ENCODE results near the gene SMARCC2.
"Not testable (repeated sequence)": the region's sequence is repeated elsewhere in the genome, so short reads cannot be mapped to it uniquely, and the experiment has no call there.

SMARCC2 gene

GRCh38 chr12:56162468-56163290 lies 26.6 kb downstream of the SMARCC2 start:
- peak; percentile 21 for DNase-seq

GRCh38 chr12:56161690-56162351 lies 27.5 kb downstream of the SMARCC2 start:
- DNase-seq: no peak

DNA sequence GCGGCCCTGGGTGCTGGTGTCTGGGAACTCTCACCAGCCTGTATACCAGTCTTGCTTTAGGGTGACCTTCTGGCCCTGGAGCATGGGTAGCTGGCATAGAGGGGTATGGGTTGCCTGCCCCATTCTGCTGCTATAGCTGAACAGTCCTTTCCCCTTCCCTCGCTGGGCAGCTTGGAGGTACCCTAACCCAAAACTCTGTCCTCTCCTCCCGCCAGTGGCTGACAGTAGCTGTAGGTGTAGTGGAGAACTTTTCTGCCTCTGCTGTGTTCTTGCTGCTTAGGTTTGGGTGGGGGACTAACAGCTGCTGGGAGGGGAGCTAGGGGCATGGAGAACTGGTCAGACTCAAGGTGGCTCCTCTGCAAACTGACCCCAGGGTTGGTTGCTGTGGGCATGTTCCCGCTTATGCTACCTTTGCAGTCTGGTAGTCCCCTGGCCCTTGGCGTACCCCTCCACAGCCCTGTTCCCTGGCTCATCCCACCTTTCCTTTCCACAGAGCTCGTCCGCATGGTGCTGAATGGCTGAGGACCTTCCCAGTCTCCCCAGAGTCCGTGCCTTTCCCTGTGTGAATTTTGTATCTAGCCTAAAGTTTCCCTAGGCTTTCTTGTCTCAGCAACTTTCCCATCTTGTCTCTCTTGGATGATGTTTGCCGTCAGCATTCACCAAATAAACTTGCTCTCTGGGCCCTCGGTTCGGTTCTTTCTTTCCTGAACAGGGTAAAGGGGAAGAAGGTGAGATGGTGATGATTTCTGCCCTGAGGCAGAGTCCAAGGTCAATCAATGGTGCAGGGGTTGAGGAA lies 28.2 kb downstream of the SMARCC2 start:
- no peak for DNase-seq

- DNase-seq: no peak
Observed at GRCh38 chr12:56160193-56160763, 29.0 kb downstream of the SMARCC2 start.

DNA sequence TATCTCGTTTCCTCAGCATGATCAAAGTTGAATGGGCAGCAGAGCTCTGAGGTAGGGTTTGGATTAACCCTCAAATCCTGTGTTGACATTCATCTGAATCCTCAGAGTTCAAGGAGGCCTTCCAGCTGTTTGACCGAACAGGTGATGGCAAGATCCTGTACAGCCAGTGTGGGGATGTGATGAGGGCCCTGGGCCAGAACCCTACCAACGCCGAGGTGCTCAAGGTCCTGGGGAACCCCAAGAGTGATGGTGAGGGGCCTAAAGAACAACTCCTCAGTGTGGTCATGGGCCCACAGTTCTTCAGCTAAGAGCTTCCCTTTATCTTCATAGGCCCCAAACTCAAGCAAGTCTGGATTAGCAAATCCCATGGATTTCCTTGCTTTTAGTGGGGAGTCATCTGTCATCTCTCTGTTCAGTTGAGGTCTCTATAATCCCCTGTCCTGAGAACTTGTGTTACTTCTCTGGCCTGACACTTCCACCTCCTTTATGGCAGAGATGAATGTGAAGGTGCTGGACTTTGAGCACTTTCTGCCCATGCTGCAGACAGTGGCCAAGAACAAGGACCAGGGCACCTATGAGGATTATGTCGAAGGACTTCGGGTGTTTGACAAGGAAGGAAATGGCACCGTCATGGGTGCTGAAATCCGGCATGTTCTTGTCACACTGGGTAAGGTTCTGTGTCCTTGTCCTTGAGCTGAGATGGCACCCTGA lies 29.6 kb downstream of the SMARCC2 start:
- no peak for DNase-seq

GRCh38 chr12:56158926-56159461 lies 30.3 kb downstream of the SMARCC2 start:
- DNase-seq: peak; percentile 73

- peak; percentile 97 for DNase-seq
Observed at GRCh38 chr12:56158029-56158925, 31.0 kb downstream of the SMARCC2 start, which contains the start of gene MYL6. Gene MYL6, plus strand, starts transcription at chr12:56158359. Its CDS starts 43 bp downstream, at chr12:56158402.

DNA sequence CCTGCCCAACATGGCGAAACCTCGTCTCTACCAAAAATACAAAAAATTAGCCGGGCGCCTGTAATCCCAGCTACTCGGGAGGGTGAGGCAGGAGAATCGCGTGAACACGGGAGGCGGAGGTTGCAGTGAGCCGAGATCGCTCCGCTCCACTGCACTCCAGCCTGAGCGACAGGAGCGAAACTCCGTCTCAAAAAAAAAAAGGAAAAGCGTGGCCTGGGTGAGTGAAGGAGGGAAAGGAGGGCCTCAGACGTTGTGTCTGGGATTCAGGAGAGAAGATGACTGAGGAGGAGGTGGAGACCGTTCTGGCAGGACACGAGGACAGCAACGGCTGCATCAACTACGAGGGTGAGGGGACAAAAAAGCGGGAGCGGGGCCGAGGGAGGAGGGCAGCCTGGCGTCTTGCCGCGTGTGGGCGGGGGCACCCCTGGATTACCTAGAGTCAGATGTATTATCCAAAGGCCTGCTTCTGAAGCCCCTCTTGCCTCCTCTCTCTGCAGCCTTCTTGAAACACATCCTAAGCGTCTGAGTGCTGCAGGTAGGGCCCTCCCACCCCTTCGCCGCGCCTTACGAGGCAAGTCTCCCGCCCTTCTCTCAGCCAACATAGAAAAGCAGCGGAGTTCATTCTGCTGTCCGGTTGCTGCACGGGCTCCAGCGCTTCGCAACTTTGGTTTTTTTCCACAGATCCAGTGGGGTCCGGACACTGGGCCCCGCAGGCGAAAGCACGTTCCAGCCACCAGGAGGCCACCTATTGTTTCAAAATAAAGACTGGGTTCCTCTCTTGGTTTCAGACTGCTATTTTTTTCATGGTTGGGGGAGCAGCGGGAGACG lies 31.9 kb downstream of the SMARCC2 start:
- DNase-seq: peak; percentile 93

DNA sequence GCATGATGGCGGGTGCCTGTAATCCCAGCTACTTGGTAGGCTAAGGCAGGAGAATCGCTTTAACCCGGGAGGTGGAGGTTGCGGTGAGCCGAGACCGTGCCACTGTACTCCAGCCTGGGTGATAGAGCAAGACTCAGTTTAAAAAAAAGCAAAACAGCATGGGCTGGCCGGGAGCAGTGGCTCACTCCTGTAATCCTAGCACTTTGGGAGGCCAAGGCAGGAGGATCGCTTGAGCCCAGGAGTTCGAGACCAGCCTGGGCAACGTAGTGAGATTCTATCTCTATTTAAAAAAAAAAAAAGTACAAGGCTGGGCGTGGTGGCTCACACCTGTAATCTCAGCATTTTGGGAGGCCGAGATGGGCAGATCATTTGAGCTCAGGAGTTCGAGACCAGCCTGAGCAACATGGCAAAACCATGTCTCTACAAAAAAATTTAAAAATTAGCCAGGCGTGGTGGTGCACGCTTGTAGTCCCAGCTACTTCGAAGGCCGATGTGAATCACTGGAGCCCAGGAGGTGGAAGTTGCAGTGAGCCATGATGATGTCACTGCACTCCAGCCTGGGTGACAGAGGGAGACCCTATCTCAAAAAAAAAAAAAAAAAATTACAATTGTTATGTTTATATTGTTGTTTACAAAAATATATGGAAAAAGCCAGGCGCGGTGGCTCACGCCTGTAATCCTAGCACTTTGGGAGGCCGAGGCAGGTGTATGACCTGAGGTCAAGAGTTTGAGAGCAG lies 32.7 kb downstream of the SMARCC2 start:
- DNase-seq: not testable (repeated sequence)

GRCh38 chr12:56155256-56155845 lies 33.9 kb downstream of the SMARCC2 start:
- no peak for DNase-seq

DNA sequence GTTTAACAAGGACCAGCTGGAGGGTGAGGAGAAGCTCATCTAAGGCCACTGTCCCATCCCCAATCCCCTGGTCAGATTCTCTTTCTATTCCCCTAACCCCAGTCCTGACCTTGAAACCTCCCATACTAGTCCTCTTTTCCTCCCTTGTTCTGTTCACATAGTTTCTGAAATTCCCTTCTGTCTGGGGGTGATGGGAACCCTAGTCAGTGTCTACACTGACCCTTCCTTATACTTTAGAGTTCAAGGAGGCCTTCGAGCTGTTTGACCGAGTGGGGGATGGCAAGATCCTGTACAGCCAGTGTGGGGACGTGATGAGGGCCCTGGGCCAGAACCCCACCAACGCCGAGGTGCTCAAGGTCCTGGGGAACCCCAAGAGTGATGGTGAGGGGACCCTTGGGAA lies 34.5 kb downstream of the SMARCC2 start:
- no peak for DNase-seq

DNA sequence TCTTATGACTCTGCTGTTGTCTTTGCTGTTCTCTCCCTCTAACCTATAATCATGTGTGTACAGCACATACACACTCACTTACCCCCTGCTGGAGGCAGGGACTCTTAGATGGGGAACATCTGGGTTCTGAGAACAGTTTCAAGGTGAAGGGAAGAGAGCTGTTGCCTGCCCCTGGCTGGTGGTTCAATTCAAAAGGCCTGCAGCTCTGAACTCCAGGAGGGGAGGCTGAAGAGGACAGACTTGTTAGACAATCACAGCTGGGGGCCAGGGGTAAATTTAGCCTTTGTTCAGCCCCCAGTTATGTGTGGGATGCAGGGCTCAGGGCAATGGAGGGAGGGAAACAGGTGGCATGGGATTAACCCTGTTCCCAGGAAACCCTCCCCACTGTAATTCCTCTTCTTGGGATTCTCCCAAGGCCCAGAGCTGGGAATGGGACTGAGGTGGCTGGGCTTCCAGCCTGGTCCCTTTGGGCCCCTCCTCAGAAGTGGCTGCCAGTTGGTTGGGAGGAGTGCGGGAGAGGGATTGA lies 35.0 kb downstream of the SMARCC2 start:
- DNase-seq: no peak

DNA sequence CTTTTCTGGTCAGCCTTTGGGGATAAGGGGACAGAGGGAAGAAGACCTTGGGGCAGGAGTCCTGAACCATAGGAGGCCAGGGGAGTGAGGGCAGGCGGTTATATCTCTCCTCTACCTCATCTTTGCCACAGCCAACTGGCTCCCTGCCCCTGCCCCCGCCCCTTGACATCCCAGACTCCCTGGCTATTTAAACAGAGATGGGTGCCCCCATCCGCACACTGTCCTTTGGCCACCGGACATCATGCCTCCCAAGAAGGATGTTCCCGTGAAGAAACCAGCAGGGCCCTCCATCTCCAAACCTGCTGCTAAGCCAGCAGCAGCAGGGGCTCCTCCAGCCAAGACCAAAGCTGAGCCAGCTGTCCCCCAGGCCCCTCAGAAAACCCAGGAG lies 35.6 kb downstream of the SMARCC2 start:
- DNase-seq: no peak

DNA sequence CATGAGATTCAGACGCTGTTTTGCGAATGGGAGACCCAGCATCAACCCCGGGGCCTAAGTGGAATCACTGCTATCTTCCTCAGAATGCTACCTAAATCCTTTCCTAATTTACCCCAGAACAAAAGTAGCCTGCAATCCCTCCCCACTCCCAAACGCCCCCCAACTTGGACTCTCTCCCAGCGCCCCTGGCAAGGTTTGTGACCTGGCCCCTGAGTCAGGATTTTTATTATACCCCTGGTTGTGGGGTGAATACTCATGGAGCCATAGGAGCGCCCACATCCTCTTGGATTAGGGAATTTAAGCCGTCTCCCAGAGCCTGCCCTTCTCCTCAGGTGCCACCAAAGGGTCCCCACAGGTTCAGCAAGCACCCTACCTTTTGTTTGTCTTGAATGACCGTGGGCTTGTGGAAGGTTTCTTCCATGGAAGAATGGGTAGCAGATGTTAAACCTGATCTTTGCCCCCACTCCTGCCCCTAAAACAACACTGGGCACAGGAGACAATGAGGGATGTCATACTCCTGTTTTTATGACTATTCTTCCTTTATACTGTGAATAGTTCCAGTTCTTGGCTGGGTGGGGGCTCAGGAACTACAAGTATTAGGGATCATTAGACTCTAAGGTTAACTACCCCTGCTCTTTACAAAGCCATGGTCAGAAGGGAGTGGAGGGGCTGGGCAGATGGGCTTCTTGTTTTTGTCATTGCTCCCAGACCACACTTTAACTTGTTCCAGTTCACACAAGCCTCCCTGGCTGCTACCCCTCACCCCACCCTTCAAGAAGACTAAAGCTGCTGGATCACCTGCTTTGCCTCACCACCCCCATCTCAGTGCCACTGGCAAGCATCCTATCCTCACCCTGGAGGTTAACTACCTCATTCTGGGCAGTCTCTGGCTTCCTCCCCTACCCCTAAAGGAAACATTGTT lies 36.3 kb downstream of the SMARCC2 start:
- DNase-seq: no peak

DNA sequence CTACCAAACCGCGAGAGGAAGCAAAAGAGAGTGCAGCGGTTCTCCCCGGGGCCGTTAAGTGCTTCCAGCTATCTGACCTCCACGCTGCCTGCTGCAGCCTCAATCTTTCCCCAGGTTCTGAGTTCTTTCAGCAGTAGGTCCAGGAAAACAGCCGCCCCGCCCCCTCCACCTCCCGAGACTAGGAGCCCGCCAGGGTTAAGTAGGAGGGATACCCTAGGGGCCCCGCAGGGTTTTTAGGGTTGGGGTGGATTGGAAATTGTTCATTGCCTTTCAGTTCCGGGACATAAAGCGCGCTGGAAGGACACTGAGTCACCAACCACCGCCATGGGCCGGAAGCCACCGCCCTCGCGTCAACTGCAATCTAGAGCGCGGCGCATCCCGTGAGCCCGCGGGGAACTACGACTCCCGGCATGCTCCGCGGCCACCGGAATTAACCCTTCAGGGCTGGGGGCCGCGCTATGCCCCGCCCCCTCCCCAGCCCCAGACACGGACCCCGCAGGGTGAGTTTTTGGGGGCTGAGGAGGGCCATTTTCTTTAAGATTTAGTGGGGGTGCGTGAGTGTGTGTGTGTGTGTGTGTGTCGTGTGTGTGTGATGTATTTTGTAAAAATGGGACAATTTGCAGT lies 37.0 kb downstream of the SMARCC2 start, which contains the start of gene MYL6B:
TSS of gene MYL6B (plus strand) at position 456 of the 624 bp plus-strand sequence. CDS start 1,332 bp downstream, outside the sequence.
- DNase-seq: peak; percentile 93

- no peak for DNase-seq
Observed at GRCh38 chr12:56151672-56152131, 37.6 kb downstream of the SMARCC2 start.

DNA sequence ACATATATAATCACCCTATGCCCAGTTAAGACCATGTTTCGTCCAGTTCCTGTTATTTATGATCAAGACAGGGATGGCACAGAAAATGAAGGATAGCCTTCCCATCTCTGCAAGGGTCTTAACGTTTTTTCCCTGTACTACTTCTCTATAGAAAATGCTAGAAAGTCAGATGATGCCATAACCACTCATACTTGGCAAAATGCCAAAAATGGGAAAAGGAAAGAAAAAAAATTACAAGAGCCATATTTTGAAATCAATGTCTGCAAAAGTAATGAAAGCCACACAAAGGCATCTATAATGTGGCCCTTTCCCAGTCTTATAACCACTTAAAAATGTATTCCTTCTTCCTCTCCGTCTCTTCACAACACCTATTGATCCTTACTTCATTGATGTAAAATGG lies 38.7 kb downstream of the SMARCC2 start:
- no peak for DNase-seq

Data from left hindlimb (tissue), 1 donor.